Measurements from ENCODE around the gene FAU.
"Not testable (repeated sequence)": the region's sequence is repeated elsewhere in the genome, so short reads cannot be mapped to it uniquely, and the experiment has no call there.

Gene FAU

GRCh38 chr11:65119670-65119995 is 2.3 kb downstream of the FAU start:
- no peak for FAIRE-seq

DNA sequence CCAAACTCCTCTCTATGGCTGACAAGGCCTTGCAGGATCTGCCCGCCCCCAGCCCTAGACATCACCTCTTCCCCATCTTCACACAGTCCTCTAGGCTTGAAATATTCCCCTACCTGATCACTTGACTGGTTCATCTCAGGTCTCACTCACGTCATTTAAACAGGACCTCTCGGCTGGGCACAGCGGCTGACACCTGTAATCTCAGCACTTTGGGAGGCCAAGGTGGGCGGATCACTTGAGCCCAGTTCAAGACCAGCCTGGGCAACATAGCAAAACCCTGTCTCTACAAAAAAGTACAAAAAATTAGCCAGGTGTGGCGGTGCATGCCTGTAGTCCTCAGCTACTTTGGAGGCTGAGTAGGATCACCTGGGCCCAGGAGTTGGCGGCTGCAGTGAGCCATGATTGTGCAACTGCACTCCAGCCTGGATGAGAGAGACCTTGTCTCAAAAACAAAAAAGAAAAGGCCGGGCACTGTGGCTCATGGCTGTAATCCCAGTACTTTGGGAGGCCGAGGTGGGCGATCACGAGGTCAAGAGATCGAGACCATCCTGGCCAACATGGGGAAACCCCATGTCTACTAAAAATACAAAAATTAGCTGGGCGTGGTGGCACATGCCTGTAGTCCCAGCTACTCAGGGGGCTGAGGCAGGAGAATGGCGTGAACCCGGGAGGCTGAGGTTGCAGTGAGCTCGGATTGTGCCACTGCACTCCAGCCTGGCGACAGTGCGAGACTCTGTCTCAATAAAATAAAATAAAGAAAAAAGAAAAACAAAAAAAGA is 2.9 kb downstream of the FAU start:
- not testable (repeated sequence) for FAIRE-seq

GRCh38 chr11:65118097-65118837 is 3.7 kb downstream of the FAU start:
- no peak for FAIRE-seq

DNA sequence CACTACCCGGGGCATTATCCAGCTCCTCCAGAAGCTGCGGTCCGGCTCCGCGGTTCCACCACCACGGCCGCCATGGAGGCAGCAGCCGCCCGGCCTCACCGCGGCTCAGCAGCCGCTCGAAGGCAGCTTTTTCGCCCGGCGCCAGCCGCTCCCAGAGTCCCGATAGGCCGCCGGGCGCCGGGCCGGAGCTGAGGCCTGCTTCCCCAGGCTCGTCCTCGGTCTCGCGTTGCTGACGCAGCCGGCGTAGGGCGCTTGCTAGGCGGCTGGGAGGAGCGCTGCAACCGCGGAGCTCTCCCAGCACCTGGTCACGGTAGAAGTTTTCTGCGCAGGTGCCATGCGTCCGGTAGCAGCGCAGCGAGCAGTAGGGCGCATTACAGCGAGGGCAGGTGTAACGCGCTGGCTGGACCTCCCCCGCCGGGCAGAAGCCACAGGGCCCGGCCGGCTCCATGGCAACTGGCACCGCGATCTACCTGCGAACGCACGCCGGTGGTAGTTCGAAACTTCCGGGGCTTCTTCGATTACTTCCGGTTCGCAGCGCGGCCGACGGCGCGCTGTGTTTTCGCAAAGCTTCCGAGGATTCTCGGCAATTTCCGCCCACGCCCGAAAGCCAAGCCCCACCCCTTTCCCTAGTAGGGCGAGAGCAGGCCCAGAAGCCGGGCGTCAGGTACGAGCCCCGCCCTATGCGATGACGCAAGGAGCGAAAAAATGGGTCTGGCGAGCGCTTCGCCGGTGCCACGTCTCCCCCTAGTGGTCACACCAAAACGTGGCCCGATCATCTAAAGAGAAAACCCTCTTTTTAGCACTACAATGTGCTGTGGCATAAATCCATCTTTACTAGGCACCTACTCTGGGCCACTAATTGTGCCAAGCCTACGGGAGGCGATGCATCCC is 4.5 kb downstream of the FAU start, which contains the start of gene ZNHIT2:
ZNHIT2 (minus strand) TSS at position 496 of the 891 bp plus-strand sequence; CDS start at position 448, 48 bp downstream.
- peak; percentile 97 for FAIRE-seq

DNA sequence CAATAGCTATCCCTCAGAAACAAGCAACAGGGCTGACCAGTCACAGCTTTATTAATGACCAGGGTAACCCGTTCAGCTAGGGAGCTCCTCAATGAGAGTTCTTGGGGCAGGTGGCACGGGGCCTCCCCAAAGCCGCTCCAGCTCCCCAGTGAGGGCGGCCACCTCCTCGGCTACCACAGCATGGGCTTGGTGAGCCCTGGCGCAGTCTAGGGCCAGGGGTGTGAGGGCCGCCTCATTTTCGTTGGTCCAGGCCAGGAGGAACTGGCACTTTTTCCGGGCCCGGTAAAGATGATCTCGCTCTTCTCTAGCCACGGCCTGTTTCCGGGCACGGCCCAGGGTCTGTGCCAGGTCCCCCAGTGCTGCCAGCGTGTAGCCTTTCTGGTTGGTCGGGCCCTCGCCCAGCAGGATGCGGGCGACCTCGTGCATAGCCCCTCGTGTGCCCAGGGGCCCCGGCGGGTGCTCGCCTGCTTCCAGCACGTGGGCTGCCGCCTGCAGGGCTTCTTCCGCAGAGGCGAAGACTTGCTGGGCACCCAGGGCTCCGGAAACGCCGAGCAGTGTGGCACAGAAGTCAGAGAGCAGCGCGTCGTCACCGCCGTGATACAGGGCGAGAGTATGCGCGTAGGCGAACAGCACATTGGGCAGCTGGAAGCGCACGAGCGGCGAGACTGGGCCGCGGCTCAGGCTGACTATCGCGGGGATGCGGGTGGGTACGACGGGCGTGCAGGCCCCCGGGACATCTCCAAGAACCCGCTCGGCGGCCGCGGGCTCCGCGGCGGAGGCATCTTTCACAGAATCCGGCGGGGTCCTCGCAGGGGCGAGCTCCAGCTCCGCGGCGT is 5.3 kb downstream of the FAU start:
- no peak for FAIRE-seq

- FAIRE-seq, result no peak
Measured at GRCh38 chr11:65115361-65116082, 6.4 kb downstream of the FAU start.

DNA sequence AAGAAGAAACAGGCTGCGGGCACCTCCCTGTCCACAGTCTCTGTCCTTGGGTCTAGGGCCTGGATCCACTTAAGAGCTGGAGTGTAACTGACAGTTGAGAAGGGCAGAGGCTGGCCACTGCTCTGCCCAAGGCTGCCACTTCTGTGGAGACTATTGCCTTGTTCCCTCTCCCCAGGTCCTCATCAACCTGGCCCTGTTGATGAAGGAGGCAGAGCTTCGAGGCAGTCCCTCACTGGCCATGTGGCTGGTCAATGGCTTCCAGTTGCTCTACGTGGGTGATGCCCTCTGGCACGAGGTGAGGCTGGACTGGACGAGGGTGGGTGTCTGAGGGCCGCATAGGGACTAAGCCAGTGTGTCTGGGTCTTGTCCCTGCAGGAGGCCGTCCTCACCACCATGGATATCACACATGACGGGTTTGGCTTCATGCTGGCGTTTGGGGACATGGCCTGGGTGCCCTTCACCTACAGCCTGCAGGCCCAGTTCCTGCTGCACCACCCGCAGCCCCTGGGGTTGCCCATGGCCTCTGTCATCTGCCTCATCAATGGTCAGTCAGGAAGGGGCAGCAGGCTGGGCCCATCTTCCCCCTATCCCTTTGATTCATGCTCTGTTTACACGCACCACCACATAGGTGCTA is 7.3 kb downstream of the FAU start:
- no peak for FAIRE-seq

GRCh38 chr11:65113839-65114238 is 8.1 kb downstream of the FAU start:
- no peak for FAIRE-seq

DNA sequence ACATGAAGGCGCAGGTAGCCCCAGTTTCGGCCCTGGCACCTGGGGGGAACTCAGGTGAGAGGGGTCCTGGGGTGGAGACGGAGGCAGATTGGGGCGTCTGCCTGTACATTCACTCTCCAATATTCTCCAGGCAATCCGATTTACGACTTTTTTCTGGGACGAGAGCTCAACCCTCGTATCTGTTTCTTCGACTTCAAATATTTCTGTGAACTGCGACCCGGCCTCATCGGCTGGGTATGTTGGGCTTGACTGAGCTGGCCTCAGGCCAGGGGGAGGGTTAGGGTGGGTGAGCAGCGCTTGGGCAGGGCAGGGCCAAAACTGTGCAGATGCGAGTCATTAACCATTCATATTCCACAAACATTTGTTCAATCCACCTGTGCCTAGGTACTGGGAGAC is 8.6 kb downstream of the FAU start:
- no peak for FAIRE-seq

DNA sequence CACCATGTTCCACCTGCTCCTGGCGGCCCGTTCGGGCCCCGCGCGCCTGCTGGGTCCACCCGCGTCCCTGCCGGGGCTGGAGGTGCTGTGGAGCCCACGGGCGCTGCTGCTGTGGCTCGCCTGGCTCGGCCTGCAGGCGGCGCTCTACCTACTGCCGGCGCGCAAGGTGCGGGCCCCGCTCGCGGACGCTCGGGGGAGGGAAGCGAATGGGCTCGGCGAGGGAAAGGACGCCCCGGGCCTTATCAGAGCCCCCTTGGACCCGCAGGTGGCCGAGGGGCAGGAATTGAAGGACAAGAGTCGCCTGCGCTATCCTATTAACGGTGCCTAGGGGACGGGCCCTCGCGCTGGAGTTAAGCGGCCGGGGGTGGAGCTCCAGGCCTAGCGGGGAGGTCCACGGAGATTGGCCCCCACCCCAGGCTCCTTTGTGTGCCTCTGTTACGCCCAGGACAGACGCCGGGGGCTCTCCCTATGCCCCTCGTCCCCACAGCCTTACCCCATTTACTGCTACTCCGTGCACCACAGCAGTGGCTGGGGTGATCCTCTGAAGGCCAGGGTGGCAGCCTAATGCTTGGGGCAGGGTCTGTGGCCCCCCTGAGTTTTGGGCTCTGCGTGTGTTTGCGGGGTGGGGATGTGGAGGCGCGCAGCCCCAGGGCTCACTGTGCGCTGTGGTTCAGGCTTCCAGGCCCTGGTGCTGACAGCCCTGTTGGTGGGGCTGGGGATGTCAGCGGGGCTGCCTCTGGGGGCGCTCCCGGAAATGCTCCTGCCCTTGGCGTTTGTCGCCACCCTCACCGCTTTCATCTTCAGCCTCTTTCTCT is 9.2 kb downstream of the FAU start:
- FAIRE-seq, result no peak

- peak; percentile 74 for FAIRE-seq
Measured at GRCh38 chr11:65111744-65112545, 10.0 kb downstream of the FAU start, which contains the start of gene TM7SF2. Gene TM7SF2, plus strand, starts transcription at chr11:65111872. Its CDS starts 144 bp downstream, at chr11:65112016.

- no peak for FAIRE-seq
Measured at GRCh38 chr11:65111159-65111743, 10.7 kb downstream of the FAU start.

DNA sequence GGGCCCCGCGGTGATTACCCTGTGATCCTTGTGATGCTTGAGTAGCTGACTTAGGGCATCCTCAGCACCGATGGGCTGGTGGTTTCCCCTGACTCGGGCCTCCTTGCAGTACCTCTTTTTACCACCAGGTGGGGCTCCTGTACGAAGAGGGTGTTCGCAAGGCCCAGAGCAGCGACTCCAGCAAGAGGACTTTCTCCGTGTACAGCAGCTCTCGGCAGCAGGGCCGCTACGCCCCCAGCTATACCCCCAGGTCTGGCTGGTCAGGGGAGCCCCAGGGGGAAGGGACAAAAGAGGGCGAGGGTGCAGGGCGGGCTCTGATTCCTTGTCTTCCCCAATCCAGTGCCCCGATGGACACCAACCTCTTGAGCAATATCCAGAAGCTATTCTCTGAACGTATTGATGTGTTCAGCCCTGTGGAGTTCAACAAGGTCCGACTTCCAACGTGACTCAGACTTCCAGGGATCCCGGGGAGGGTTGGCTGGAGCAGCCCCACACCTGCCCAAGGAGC is 11.5 kb downstream of the FAU start:
- no peak for FAIRE-seq

DNA sequence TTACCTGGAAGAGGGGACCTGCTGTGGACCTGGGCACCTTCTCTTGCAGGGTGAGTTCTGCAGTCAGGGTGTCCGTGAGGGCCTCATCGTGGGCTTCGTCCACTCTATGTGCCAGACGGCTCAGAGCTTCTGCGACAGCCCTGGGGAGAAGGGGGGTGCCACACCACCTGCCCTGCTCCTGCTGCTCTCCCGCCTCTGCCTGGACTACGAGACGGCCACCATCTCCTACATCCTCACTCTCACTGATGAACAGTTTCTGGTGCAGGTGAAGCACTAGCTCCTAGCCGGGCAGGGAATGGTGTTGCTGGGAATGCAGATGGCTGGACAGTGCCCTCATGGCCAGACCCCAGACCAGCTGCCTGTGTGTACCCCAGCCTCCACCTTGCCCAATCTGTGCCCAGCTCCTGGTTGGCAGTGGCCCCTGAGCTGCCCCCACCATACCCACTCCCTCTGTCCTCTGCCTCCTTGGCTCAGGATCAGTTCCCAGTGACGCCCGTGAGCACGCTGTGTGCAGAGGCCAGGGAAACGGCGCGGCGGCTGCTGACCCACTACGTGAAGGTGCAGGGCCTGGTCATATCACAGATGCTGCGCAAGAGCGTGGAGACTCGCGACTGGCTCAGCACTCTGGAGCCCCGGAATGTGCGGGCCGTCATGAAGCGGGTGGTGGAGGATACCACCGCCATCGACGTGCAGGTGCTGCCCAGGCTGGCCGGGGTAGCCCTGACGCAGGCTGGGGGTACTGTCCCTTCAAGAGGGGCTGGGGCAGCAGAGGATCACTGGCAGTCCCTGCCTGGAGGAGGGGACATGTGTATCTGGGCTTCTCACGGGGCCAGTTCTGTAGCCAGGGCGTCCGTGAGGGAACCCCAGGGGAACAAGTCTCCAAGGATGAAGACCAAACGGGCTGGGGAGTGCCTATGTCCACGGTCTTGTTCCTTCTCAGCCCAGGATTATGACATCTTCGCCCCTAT is 12.4 kb downstream of the FAU start:
- no peak for FAIRE-seq

GRCh38 chr11:65108469-65109123 is 13.3 kb downstream of the FAU start:
- FAIRE-seq, result no peak

GRCh38 chr11:65107751-65108468 is 14.0 kb downstream of the FAU start:
- FAIRE-seq, result no peak

All from endometrium (tissue), 2 donors.